ENCODE results near the gene OAT.

GRCh38 chr10:124380256-124380995 lies 38.3 kb downstream of the OAT start:
- TF ChIP-seq CTCF (conservative IDR thresholded peaks at IDR 0.05; ENCODE audit: low read depth, low read length) (no peak), EZH2 (IDR thresholded peaks at IDR 0.05; ENCODE audit: low read length, unreplicated experiment) (no peak)

Data from PC-3 (cell line).